IMR-90 (cell line): ENCODE results near the gene ZNF407. TPM values are rescaled to one million over a fixed set of nuclear protein-coding genes. Genes with fewer than 3 reads are reported as not detected.

ENCODE experiments used
- ATAC-seq: fragments of 200-7000 bp; cut with Tn5 transposase; 2 replicates; pipeline ENCODE4 v1.9.1; 2020; ENCODE audit warnings: low read depth, mild to moderate bottlenecking, moderate library complexity
- BruUV-seq: library from RNA; stranded (reverse); fragments of 400-500 nt; replicated peaks from 2 replicates; lab custom pipeline; 2021; lab: Mats Ljungman, UMichigan
- CTCF ChIA-PET: fragments of 300-600 bp; formaldehyde crosslinking; extraction: SDS; loops from one replicate; lab custom pipeline; 2021; ENCODE audit warnings: antibody characterized with exemption; lab: Yijun Ruan, JAX
- POLR2A ChIA-PET: fragments of 300-600 bp; sonication (Branson Sonifier 250); formaldehyde crosslinking; loops from one replicate; lab custom pipeline; 2022; ENCODE audit warnings: antibody characterized with exemption; ENCODE audit not compliant: unreplicated experiment; lab: Charles Lee
- DNase-seq: peaks from one replicate; pipeline ENCODE4 v3.0.0; 2013
- H2AFZ ChIP-seq: replicated peaks from 2 replicates; pipeline ENCODE3; 2013; ENCODE audit warnings: low read length, mild to moderate bottlenecking; ENCODE audit not compliant: poor library complexity
- H2AK5ac ChIP-seq: 2 replicates; pipeline ENCODE4 v1.6.1; 2013; ENCODE audit warnings: low read depth, low read length, inconsistent platforms
- H2AK9ac ChIP-seq: replicated peaks from 2 replicates; pipeline ENCODE3; 2013; ENCODE audit warnings: mild to moderate bottlenecking, low read depth, low read length, moderate library complexity; ENCODE audit not compliant: poor library complexity
- H2BK120ac ChIP-seq: 2 replicates; pipeline ENCODE4 v1.6.1; 2013; ENCODE audit warnings: low read depth, low read length, inconsistent platforms
- H2BK15ac ChIP-seq: 3 replicates; pipeline ENCODE4 v1.6.1; 2013; ENCODE audit warnings: low read depth, low read length, inconsistent platforms
- H2BK20ac ChIP-seq: 2 replicates; pipeline ENCODE4 v1.6.1; 2013; ENCODE audit warnings: low read depth, mild to moderate bottlenecking, inconsistent platforms, low read length, moderate library complexity
- H2BK5ac ChIP-seq: 2 replicates; pipeline ENCODE4 v1.6.1; 2013; ENCODE audit warnings: mild to moderate bottlenecking, low read depth, low read length, inconsistent platforms; ENCODE audit not compliant: poor library complexity, severe bottlenecking
- H3K14ac ChIP-seq: replicated peaks from 2 replicates; pipeline ENCODE4 v1.6.1; 2013; ENCODE audit warnings: low read depth, low read length, inconsistent platforms
- H3K18ac ChIP-seq: 2 replicates; pipeline ENCODE4 v1.6.1; 2013; ENCODE audit warnings: low read depth, low read length, control low read depth
- H3K23ac ChIP-seq: 2 replicates; pipeline ENCODE4 v1.6.1; 2013; ENCODE audit warnings: low read depth, low read length, inconsistent platforms
- H3K27ac ChIP-seq: 2 replicates; pipeline ENCODE4 v1.5.1; 2013; ENCODE audit warnings: mild to moderate bottlenecking, control low read depth, low read length; ENCODE audit not compliant: insufficient read depth
- H3K27me3 ChIP-seq: 2 replicates; pipeline ENCODE4 v1.6.1; 2013; ENCODE audit warnings: low read length; ENCODE audit not compliant: control insufficient read depth, insufficient read depth
- H3K36me3 ChIP-seq: 2 replicates; pipeline ENCODE4 v1.6.1; 2013; ENCODE audit warnings: low read length, mixed read lengths; ENCODE audit not compliant: control insufficient read depth, insufficient read depth
- H3K4ac ChIP-seq: 2 replicates; pipeline ENCODE4 v1.6.1; 2013; ENCODE audit warnings: low read depth, low read length, inconsistent platforms
- H3K4me1 ChIP-seq: 2 replicates; pipeline ENCODE4 v1.6.1; 2013; ENCODE audit warnings: low read length, mixed read lengths; ENCODE audit not compliant: control insufficient read depth, insufficient read depth
- H3K4me2 ChIP-seq: 2 replicates; pipeline ENCODE4 v1.6.1; 2013; ENCODE audit warnings: low read depth, mild to moderate bottlenecking, control low read depth, low read length, moderate library complexity
- H3K4me3 ChIP-seq: 2 replicates; pipeline ENCODE4 v1.5.1; 2013; ENCODE audit warnings: low read depth, mild to moderate bottlenecking, control low read depth, low read length, moderate library complexity; ENCODE audit not compliant: insufficient read depth
- H3K56ac ChIP-seq: 2 replicates; pipeline ENCODE4 v1.6.1; 2013; ENCODE audit warnings: low read length, inconsistent platforms; ENCODE audit not compliant: insufficient read depth; ENCODE audit errors: extremely low read depth
- H3K79me1 ChIP-seq, 2 experiments: 2 replicates each; pipeline ENCODE4 v1.6.1; 2013; ENCODE audit warnings: low read length in 2 of 2, inconsistent platforms in 1 of 2, low read depth in 1 of 2
- H3K9ac ChIP-seq: 2 replicates; pipeline ENCODE4 v1.6.1; 2013; ENCODE audit warnings: low read depth, low read length, control low read depth
- H3K9me1 ChIP-seq: 2 replicates; pipeline ENCODE4 v1.6.1; 2013; ENCODE audit warnings: low read length, inconsistent platforms; ENCODE audit not compliant: insufficient read depth
- H3K9me3 ChIP-seq: 2 replicates; pipeline ENCODE4 v1.6.1; 2013; ENCODE audit warnings: low read length; ENCODE audit not compliant: control insufficient read depth, insufficient read depth
- H4K20me1 ChIP-seq: 2 replicates; pipeline ENCODE4 v1.6.1; 2013; ENCODE audit warnings: low read length, inconsistent platforms; ENCODE audit not compliant: insufficient read depth
- H4K5ac ChIP-seq: 2 replicates; pipeline ENCODE4 v1.6.1; 2013; ENCODE audit warnings: mild to moderate bottlenecking, low read depth, low read length, control low read depth
- H4K8ac ChIP-seq, 2 experiments: 2 replicates each; pipeline ENCODE4 v1.6.1; 2013; ENCODE audit warnings: low read depth in 2 of 2, low read length in 2 of 2, control low read depth in 1 of 2, inconsistent platforms in 1 of 2
- H4K91ac ChIP-seq: 2 replicates; pipeline ENCODE4 v1.6.1; 2013; ENCODE audit warnings: low read depth, low read length, inconsistent platforms; ENCODE audit not compliant: insufficient read depth
- BHLHE40 ChIP-seq: fragments of 150-350 bp; IDR thresholded peaks from 2 replicates; pipeline ENCODE4 v1.6.1; 2016; ENCODE audit warnings: mild to moderate bottlenecking, low read depth, low read length
- CEBPB ChIP-seq: IDR thresholded peaks from 2 replicates; pipeline ENCODE4 v1.6.1; 2012; ENCODE audit warnings: low read depth, low read length, improper control_type of control experiment
- FOS ChIP-seq: fragments of 150-350 bp; IDR thresholded peaks from 2 replicates; pipeline ENCODE4 v1.6.1; 2016; ENCODE audit warnings: low read depth, low read length
- MAFK ChIP-seq: IDR thresholded peaks from 2 replicates; pipeline ENCODE4 v1.6.1; 2012; ENCODE audit warnings: low read depth, low read length, improper control_type of control experiment
- MAZ ChIP-seq: IDR thresholded peaks from 2 replicates; pipeline ENCODE4 v1.6.1; 2012; ENCODE audit warnings: low read depth, mild to moderate bottlenecking, low read length, improper control_type of control experiment, moderate library complexity, borderline replicate concordance
- MXI1 ChIP-seq: IDR thresholded peaks from 2 replicates; pipeline ENCODE4 v1.6.1; 2012; ENCODE audit warnings: low read depth, mild to moderate bottlenecking, low read length, moderate library complexity, borderline replicate concordance
- NFE2L2 ChIP-seq: fragments of 150-350 bp; IDR thresholded peaks from 2 replicates; pipeline ENCODE4 v1.6.1; 2016; ENCODE audit warnings: low read depth, mild to moderate bottlenecking, low read length
- POLR2A ChIP-seq: IDR thresholded peaks from 2 replicates; pipeline ENCODE4 v1.6.1; 2012; ENCODE audit warnings: mild to moderate bottlenecking, low read depth, low read length
- RAD21 ChIP-seq: IDR thresholded peaks from 2 replicates; pipeline ENCODE4 v1.6.1; 2012; ENCODE audit warnings: low read length, improper control_type of control experiment
- RCOR1 ChIP-seq: IDR thresholded peaks from 2 replicates; pipeline ENCODE4 v1.6.1; 2012; ENCODE audit warnings: mild to moderate bottlenecking, low read length, improper control_type of control experiment; ENCODE audit not compliant: insufficient replicate concordance
- RFX5 ChIP-seq: IDR thresholded peaks from 2 replicates; pipeline ENCODE4 v1.8.0; 2012; ENCODE audit warnings: low read depth, mild to moderate bottlenecking, low read length, moderate library complexity
- SMC3 ChIP-seq: fragments of 150-350 bp; IDR thresholded peaks from 2 replicates; pipeline ENCODE4 v1.6.1; 2016; ENCODE audit warnings: low read depth, mild to moderate bottlenecking, antibody characterized with exemption, low read length, moderate library complexity
- WGBS, 2 experiments: methylation state at CpG; one replicate each; pipeline versions ENCODE4 v1.1.5 to v1.1.7; 2013; ENCODE audit warnings: missing lambda C conversion rate in 2 of 2; ENCODE audit not compliant: insufficient read length in 1 of 2; ENCODE audit errors: extremely low coverage in 2 of 2; 5-methylcytosine and 5-hydroxymethylcytosine counted together
- dilution Hi-C: fragments of 300-500 bp; cut with HindIII; formaldehyde crosslinking; loops from one replicate; pipeline ENCODE4 v1.14.3; 2018; ENCODE audit warnings: low sequenced_read_pairs; ENCODE audit not compliant: unreplicated experiment
- in situ Hi-C: fragments of 300-500 bp; cut with MboI; formaldehyde crosslinking; loops from 3 replicates; pipeline ENCODE4 v1.14.3; 2019; ENCODE audit warnings: low sequenced_read_pairs, inconsistent platforms, mixed read lengths
- intact Hi-C: fragments of 100-400 bp; cut with micrococcal nuclease; formaldehyde crosslinking; loops from 2 replicates; pipeline ENCODE4 v1.10.0; 2022
- polyA plus RNA-seq, 3 experiments: library from polyadenylated mRNA; depleted of rRNA; stranded (reverse); fragments of >200 nt; gene quantifications; 2 replicates each; pipeline ENCODE4 v1.2.3, GENCODE V29; 2012; ENCODE audit warnings: low replicate concordance in 1 of 3
- total RNA-seq: library from RNA; depleted of rRNA; stranded (reverse); fragments of >200 nt; gene quantifications from 2 replicates; pipeline ENCODE4 v1.2.3, GENCODE V29; 2012
- TF ChIP-seq, protein P1 (sequence below): fragments of 150-350 bp; IDR thresholded peaks from 2 replicates; pipeline ENCODE4 v1.6.1; 2017; ENCODE audit warnings: mild to moderate bottlenecking, antibody characterized with exemption, low read length, low read depth
- TF ChIP-seq, protein P2 (sequence below): conservative IDR thresholded peaks from 2 replicates; pipeline ENCODE4 v1.5.1; 2012; ENCODE audit warnings: mild to moderate bottlenecking, low read depth, low read length, improper control_type of control experiment

ZNF407 gene
- total and polyA plus RNA-seq, 2 of the 4 experiments (the other 2 are of a cell fraction), result 3.1 to 20.1 TPM

GRCh38 chr18:74579496-74580065, 18.1 kb upstream of the ZNF407 start:
- H3K9me3 ChIP-seq, result no peaks in the 10 kb centered on the region
- no peak overlapping the region for H4K91ac ChIP-seq
- intact Hi-C loops, result no loop called here
- no peak overlapping the region for H2BK5ac ChIP-seq
- no peak overlapping the region for H3K56ac ChIP-seq
- H3K4me3 ChIP-seq, result no peak overlapping the region
- TF ChIP-seq, protein P1, sequence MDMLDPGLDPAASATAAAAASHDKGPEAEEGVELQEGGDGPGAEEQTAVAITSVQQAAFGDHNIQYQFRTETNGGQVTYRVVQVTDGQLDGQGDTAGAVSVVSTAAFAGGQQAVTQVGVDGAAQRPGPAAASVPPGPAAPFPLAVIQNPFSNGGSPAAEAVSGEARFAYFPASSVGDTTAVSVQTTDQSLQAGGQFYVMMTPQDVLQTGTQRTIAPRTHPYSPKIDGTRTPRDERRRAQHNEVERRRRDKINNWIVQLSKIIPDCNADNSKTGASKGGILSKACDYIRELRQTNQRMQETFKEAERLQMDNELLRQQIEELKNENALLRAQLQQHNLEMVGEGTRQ, result no peak
- TF ChIP-seq RAD21, result no peak
- TF ChIP-seq MXI1, result no peak
- no peak for TF ChIP-seq FOS
- no peak for TF ChIP-seq POLR2A
- no peak for TF ChIP-seq NFE2L2
- no peak for TF ChIP-seq RCOR1
- TF ChIP-seq MAZ, result no peak
- TF ChIP-seq SMC3, result no peak
- TF ChIP-seq, protein P2, sequence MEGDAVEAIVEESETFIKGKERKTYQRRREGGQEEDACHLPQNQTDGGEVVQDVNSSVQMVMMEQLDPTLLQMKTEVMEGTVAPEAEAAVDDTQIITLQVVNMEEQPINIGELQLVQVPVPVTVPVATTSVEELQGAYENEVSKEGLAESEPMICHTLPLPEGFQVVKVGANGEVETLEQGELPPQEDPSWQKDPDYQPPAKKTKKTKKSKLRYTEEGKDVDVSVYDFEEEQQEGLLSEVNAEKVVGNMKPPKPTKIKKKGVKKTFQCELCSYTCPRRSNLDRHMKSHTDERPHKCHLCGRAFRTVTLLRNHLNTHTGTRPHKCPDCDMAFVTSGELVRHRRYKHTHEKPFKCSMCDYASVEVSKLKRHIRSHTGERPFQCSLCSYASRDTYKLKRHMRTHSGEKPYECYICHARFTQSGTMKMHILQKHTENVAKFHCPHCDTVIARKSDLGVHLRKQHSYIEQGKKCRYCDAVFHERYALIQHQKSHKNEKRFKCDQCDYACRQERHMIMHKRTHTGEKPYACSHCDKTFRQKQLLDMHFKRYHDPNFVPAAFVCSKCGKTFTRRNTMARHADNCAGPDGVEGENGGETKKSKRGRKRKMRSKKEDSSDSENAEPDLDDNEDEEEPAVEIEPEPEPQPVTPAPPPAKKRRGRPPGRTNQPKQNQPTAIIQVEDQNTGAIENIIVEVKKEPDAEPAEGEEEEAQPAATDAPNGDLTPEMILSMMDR, result no peak
- no peak for TF ChIP-seq BHLHE40
- no peak for TF ChIP-seq MAFK
- TF ChIP-seq CEBPB, result no peak
- no peak for TF ChIP-seq RFX5
- peak; percentile 24 for ATAC-seq
- ChIA-PET CTCF (no interaction called here), POLR2A (interaction anchor here (0.6 kb wide), 1 partner anchor 28 kb away, joined by 3 read pairs; no protein-coding TSS in a partner anchor)
- no peak overlapping the region for H2BK120ac ChIP-seq
- no peak overlapping the region for H3K4ac ChIP-seq
- no peak overlapping the region for H3K14ac ChIP-seq
- DNase-seq, result no peak
- no peak overlapping the region for H2AK9ac ChIP-seq
- no peaks in the 10 kb centered on the region for H3K79me1 ChIP-seq
- no CpG with 5 or more reads among the region's 8 CpGs for WGBS, 2 experiments
- BruUV-seq, result no TSS peak
- in situ Hi-C loops, result no loop called here
- no peak overlapping the region for H4K8ac ChIP-seq
- no peak overlapping the region for H3K23ac ChIP-seq
- H2AFZ ChIP-seq, result no peak overlapping the region
- no peak overlapping the region for H3K9ac ChIP-seq
- H4K5ac ChIP-seq, result no peak overlapping the region
- H4K20me1 ChIP-seq, result no peaks in the 10 kb centered on the region
- no peak overlapping the region for H3K18ac ChIP-seq
- dilution Hi-C loops, result no loop called here
- H3K27ac ChIP-seq, result no peak overlapping the region
- no peak overlapping the region for H3K4me2 ChIP-seq
- H2BK20ac ChIP-seq, result no peak overlapping the region
- H2BK15ac ChIP-seq, result no peak overlapping the region
- H3K36me3 ChIP-seq, result no peaks in the 10 kb centered on the region
- H3K9me1 ChIP-seq, result no peaks in the 10 kb centered on the region
- peaks cover 18% of the 10 kb centered on the region for H3K27me3 ChIP-seq
- no peak overlapping the region for H2AK5ac ChIP-seq
- H3K4me1 ChIP-seq, result no peaks in the 10 kb centered on the region
